Smooth muscle cell (in vitro differentiated cells): ENCODE data around the gene UBA1. TPM values are rescaled to one million over a fixed set of nuclear protein-coding genes. Genes with fewer than 3 reads are reported as not detected.

Experiments used
- DNase-seq: peaks from one replicate; lab custom pipeline; 2025; ENCODE audit not compliant: unreplicated experiment; lab: John Stamatoyannopoulos, UW
- H2AFZ ChIP-seq: fragments of 200-600 bp; sonication (generic); 2 replicates; pipeline ENCODE4 v1.6.0; 2016; ENCODE audit warnings: antibody characterized with exemption, low read depth, mild to moderate bottlenecking
- H3F3A ChIP-seq: fragments of 200-600 bp; sonication (generic); 2 replicates; pipeline ENCODE4 v1.6.0; 2017; ENCODE audit warnings: antibody characterized with exemption, low read depth
- H3K27ac ChIP-seq: fragments of 200-600 bp; sonication (generic); 2 replicates; pipeline ENCODE4 v1.5.1; 2016; ENCODE audit warnings: low read depth, mild to moderate bottlenecking
- H3K27me3 ChIP-seq: fragments of 200-600 bp; sonication (generic); 2 replicates; pipeline ENCODE4 v1.6.1; 2016; ENCODE audit warnings: low read depth, mild to moderate bottlenecking
- H3K36me3 ChIP-seq: fragments of 200-600 bp; sonication (generic); 2 replicates; pipeline ENCODE4 v1.5.1; 2016; ENCODE audit warnings: low read depth
- H3K4me1 ChIP-seq: fragments of 200-600 bp; sonication (generic); 2 replicates; pipeline ENCODE4 v1.5.1; 2016; ENCODE audit warnings: low read depth
- H3K4me2 ChIP-seq: fragments of 200-600 bp; sonication (generic); 2 replicates; pipeline ENCODE4 v1.6.0; 2016; ENCODE audit warnings: mild to moderate bottlenecking
- H3K4me3 ChIP-seq: fragments of 200-600 bp; sonication (generic); 2 replicates; pipeline ENCODE4 v1.5.1; 2016; ENCODE audit warnings: mild to moderate bottlenecking
- H3K79me2 ChIP-seq: fragments of 200-600 bp; sonication (generic); 2 replicates; pipeline ENCODE4 v1.6.0; 2016; ENCODE audit warnings: low read depth, mild to moderate bottlenecking
- H3K9ac ChIP-seq: fragments of 200-600 bp; sonication (generic); 2 replicates; pipeline ENCODE4 v1.6.0; 2016; ENCODE audit warnings: low read depth
- H3K9me3 ChIP-seq: fragments of 200-600 bp; sonication (generic); replicated peaks from 2 replicates; pipeline ENCODE4 v1.5.1; 2016; ENCODE audit warnings: low read depth
- H4K20me1 ChIP-seq: fragments of 200-600 bp; sonication (generic); 2 replicates; pipeline ENCODE4 v1.6.0; 2016; ENCODE audit warnings: low read depth
- CTCF ChIP-seq: fragments of 200-600 bp; sonication (generic); IDR thresholded peaks from 2 replicates; pipeline ENCODE4 v1.5.1; 2017; ENCODE audit warnings: borderline replicate concordance, mild to moderate bottlenecking, antibody characterized with exemption; ENCODE audit not compliant: insufficient read depth, poor library complexity, severe bottlenecking
- WGBS: methylation state at CpG from one replicate; pipeline ENCODE4 v1.1.7; 2016; ENCODE audit warnings: low lambda C conversion rate; 5-methylcytosine and 5-hydroxymethylcytosine counted together
- polyA plus RNA-seq: library from polyadenylated mRNA; unstranded; fragments of >200 nt; fragmentation: Nextera tagmentation; extraction: Ambion mirVana; gene quantifications from 2 replicates; pipeline ENCODE4 v1.2.1, GENCODE V29; 2016
- total RNA-seq: library from RNA; depleted of rRNA; stranded (reverse); fragments of >200 nt; gene quantifications from 2 replicates; pipeline ENCODE4 v1.2.3, GENCODE V29; 2014

Gene UBA1
- total and polyA plus RNA-seq, 2 experiments from 2014 or later, result 223 to 246 TPM

GRCh38 chrX:47170861-47171692 is 22.6 kb upstream of the UBA1 start:
- no peak overlapping the region for H2AFZ ChIP-seq
- 94% methylated on average over 30 of the region's 34 CpGs for WGBS
- no peak for DNase-seq

GRCh38 chrX:47171996-47172395 is 21.6 kb upstream of the UBA1 start:
- no peak for TF ChIP-seq CTCF
- Histone ChIP-seq H3K36me3 (no peaks in the 10 kb centered on the region), H3K4me1 (no peaks in the 10 kb centered on the region), H3K9me3 (no peaks in the 10 kb centered on the region), H3K4me2 (no peak overlapping the region), H3K27me3 (no peaks in the 10 kb centered on the region), H3F3A (no peaks in the 10 kb centered on the region), H3K9ac (no peak overlapping the region), H3K27ac (no peak overlapping the region), H3K79me2 (peaks cover 12% of the 10 kb centered on the region), H4K20me1 (peaks cover 51% of the 10 kb centered on the region), H3K4me3 (no peak overlapping the region), H2AFZ (no peak overlapping the region)
- DNase-seq, result no peak
- 92% methylated on average over 2 of the region's 2 CpGs for WGBS

More at GRCh38 chrX:47170861-47171692, 22.6 kb upstream of the UBA1 start:
- no peak overlapping the region for H3K9ac ChIP-seq
- no peak for TF ChIP-seq CTCF
- no peaks in the 10 kb centered on the region for H3K4me1 ChIP-seq
- no peaks in the 10 kb centered on the region for H3K27me3 ChIP-seq
- no peaks in the 10 kb centered on the region for H3F3A ChIP-seq
- peaks cover 20% of the 10 kb centered on the region for H3K79me2 ChIP-seq
- H3K4me3 ChIP-seq, result no peak overlapping the region
- H4K20me1 ChIP-seq, result peaks cover 60% of the 10 kb centered on the region
- H3K27ac ChIP-seq, result no peak overlapping the region
- H3K9me3 ChIP-seq, result no peaks in the 10 kb centered on the region
- no peak overlapping the region for H3K4me2 ChIP-seq
- no peaks in the 10 kb centered on the region for H3K36me3 ChIP-seq

GRCh38 chrX:47172549-47172948 is 21.1 kb upstream of the UBA1 start:
- H4K20me1 ChIP-seq, result peaks cover 48% of the 10 kb centered on the region
- peaks cover 7% of the 10 kb centered on the region for H3K79me2 ChIP-seq
- no peak overlapping the region for H3K4me2 ChIP-seq
- H3K27ac ChIP-seq, result no peak overlapping the region
- no peak for DNase-seq
- H3K9me3 ChIP-seq, result no peaks in the 10 kb centered on the region
- no peak overlapping the region for H3K9ac ChIP-seq
- H2AFZ ChIP-seq, result no peak overlapping the region
- TF ChIP-seq CTCF, result no peak
- no peaks in the 10 kb centered on the region for H3K36me3 ChIP-seq
- H3K4me1 ChIP-seq, result no peaks in the 10 kb centered on the region
- WGBS, result 84% methylated on average over 7 of the region's 7 CpGs
- no peaks in the 10 kb centered on the region for H3K27me3 ChIP-seq
- H3K4me3 ChIP-seq, result no peak overlapping the region
- no peaks in the 10 kb centered on the region for H3F3A ChIP-seq
